Gastrocnemius medialis (tissue), 4 donors: ENCODE measurements around the gene XPO4.

Experiments
- CTCF ChIP-seq, 5 experiments: fragments of 450-650 bp in 3 of 5; fragments of 200-600 bp in 2 of 5; sonication (generic) in 2 of 5; IDR thresholded peaks in 4 of 5; conservative IDR thresholded peaks in 1 of 5; 1 replicate in 4 of 5; 2 replicates in 1 of 5; pipeline ENCODE4 v1.5.1; 2016 to 2019; ENCODE audit warnings: antibody characterized with exemption in 5 of 5, mild to moderate bottlenecking in 3 of 5, moderate library complexity in 3 of 5
- POLR2A ChIP-seq, 2 donors: fragments of 450-650 bp; IDR thresholded peaks; one replicate each; pipeline ENCODE4 v1.6.1; 2017; ENCODE audit warnings: antibody characterized with exemption in 2 of 2, mild to moderate bottlenecking in 2 of 2, moderate library complexity in 2 of 2

- TF ChIP-seq CTCF (IDR thresholded peaks at IDR 0.05 in 4 of 5, conservative IDR thresholded peaks at IDR 0.05 in 1 of 5) (no peak), POLR2A (IDR thresholded peaks at IDR 0.05) (no peak)
These were observed 574 bp upstream of the XPO4 start for GRCh38 chr13:20903164-20903475.
